Osteoblast (primary cell): Measurements from ENCODE around the gene USP2. TPM values are rescaled to one million over a fixed set of nuclear protein-coding genes. Genes with fewer than 3 reads are reported as not detected.

Experiments used
- DNase-seq: peaks from one replicate; pipeline ENCODE4 v3.0.0; 2011; ENCODE audit warnings: low spot score, mixed read lengths; ENCODE audit not compliant: insufficient read length; ENCODE audit errors: missing footprints
- H2AFZ ChIP-seq: 2 replicates; pipeline ENCODE4 v1.6.0; 2011; ENCODE audit warnings: mild to moderate bottlenecking, low read length
- H3K27ac ChIP-seq: 2 replicates; pipeline ENCODE4 v1.5.1; 2011; ENCODE audit warnings: mild to moderate bottlenecking, low read depth, low read length, moderate library complexity
- H3K27me3 ChIP-seq: 2 replicates; pipeline ENCODE4 v1.6.0; 2012; ENCODE audit warnings: mild to moderate bottlenecking, control low read depth, inconsistent platforms, low read length, moderate library complexity; ENCODE audit not compliant: insufficient read depth
- H3K36me3 ChIP-seq: 2 replicates; pipeline ENCODE4 v1.5.1; 2011; ENCODE audit warnings: mild to moderate bottlenecking, low read length, control low read depth, moderate library complexity; ENCODE audit not compliant: insufficient read depth
- H3K4me1 ChIP-seq: 2 replicates; pipeline ENCODE4 v1.5.1; 2011; ENCODE audit warnings: mild to moderate bottlenecking, low read length, control low read depth, moderate library complexity; ENCODE audit not compliant: insufficient read depth
- H3K4me2 ChIP-seq: 2 replicates; pipeline ENCODE4 v1.6.0; 2011; ENCODE audit warnings: mild to moderate bottlenecking, low read length; ENCODE audit not compliant: insufficient read depth
- H3K4me3 ChIP-seq: fragments of 200-600 bp; sonication (generic); 3 replicates; pipeline ENCODE4 v1.5.1; 2012; ENCODE audit warnings: mild to moderate bottlenecking, low read length, inconsistent platforms; ENCODE audit not compliant: insufficient read depth
- H3K79me2 ChIP-seq: 2 replicates; pipeline ENCODE4 v1.6.0; 2012; ENCODE audit warnings: mild to moderate bottlenecking, low read length, control low read depth, inconsistent platforms; ENCODE audit not compliant: insufficient read depth
- H3K9me3 ChIP-seq: 2 replicates; pipeline ENCODE4 v1.5.1; 2011; ENCODE audit warnings: low read depth, low read length, control low read depth
- H4K20me1 ChIP-seq: 2 replicates; pipeline ENCODE4 v1.6.0; 2012; ENCODE audit warnings: mild to moderate bottlenecking, low read length, control low read depth; ENCODE audit not compliant: insufficient read depth
- total RNA-seq: library from RNA; depleted of rRNA; stranded (reverse); fragments of >200 nt; gene quantifications from 2 replicates; pipeline ENCODE4 v1.2.3, GENCODE V29; 2012
- TF ChIP-seq, protein P1 (sequence below): IDR thresholded peaks from 2 replicates; pipeline ENCODE4 v1.5.1; 2011; ENCODE audit warnings: mild to moderate bottlenecking, low read depth, low read length, moderate library complexity; ENCODE audit errors: extremely low read depth

Gene USP2
- total RNA-seq, 1 donor, result 0.36 TPM

DNA sequence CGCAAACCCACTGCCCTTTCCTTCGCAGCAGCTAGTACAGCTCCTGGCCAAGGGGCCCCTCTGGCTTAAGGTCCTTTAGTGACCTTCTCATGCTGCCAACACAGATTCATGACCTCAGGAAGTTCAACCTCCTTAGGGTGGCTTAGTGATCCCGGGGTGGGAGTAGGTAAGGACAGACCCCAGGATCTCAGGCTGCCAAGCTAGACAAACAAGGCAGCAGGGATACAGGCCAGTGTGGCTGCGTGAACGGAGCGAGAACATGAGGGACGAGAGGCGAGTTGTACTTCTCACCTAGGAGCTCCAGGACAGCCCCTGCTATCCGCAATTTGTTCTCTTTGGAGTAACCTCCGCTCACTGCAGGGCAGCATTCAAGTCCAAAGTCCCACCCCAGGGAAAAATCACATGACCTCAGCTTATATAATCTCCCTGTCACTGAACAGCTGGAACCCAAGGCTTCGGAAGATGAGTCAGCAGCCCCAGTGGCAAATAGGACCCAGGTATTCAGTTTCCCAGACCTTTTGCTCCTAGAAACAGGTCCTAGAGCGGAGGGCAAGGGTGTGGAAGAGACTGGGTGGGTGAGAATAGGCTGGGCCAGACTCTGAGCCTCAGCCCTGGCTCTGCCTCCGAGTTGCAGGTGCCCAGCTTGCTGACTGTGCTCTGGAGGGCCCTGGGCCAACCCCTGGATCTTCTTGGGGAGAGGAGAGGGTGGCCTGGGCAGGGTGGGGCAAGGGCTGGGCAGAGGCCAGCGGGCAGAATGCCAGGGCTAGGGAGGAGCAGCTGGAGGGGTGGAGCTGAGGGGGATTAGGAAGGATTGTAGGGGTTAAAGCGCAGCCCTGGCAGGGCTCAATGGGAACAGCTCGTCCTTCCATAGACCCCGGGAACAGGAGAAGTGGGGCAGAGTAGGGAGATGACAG lies 13.1 kb downstream of the USP2 start:
- no peak for DNase-seq
- Histone ChIP-seq H4K20me1 (no peaks in the 10 kb centered on the region), H3K36me3 (no peaks in the 10 kb centered on the region), H3K79me2 (no peaks in the 10 kb centered on the region), H3K9me3 (no peaks in the 10 kb centered on the region), H2AFZ (no peak overlapping the region), H3K4me3 (no peak overlapping the region), H3K4me2 (no peak overlapping the region), H3K27me3 (no peaks in the 10 kb centered on the region), H3K27ac (no peak overlapping the region), H3K4me1 (peaks cover 46% of the 10 kb centered on the region)
- TF ChIP-seq, protein P1, sequence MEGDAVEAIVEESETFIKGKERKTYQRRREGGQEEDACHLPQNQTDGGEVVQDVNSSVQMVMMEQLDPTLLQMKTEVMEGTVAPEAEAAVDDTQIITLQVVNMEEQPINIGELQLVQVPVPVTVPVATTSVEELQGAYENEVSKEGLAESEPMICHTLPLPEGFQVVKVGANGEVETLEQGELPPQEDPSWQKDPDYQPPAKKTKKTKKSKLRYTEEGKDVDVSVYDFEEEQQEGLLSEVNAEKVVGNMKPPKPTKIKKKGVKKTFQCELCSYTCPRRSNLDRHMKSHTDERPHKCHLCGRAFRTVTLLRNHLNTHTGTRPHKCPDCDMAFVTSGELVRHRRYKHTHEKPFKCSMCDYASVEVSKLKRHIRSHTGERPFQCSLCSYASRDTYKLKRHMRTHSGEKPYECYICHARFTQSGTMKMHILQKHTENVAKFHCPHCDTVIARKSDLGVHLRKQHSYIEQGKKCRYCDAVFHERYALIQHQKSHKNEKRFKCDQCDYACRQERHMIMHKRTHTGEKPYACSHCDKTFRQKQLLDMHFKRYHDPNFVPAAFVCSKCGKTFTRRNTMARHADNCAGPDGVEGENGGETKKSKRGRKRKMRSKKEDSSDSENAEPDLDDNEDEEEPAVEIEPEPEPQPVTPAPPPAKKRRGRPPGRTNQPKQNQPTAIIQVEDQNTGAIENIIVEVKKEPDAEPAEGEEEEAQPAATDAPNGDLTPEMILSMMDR, result no peak

- no peak overlapping the region for H2AFZ ChIP-seq
- H3K4me3 ChIP-seq, result no peak overlapping the region
- H3K36me3 ChIP-seq, result no peaks in the 10 kb centered on the region
- TF ChIP-seq, protein P1, result no peak
- no peaks in the 10 kb centered on the region for H3K79me2 ChIP-seq
- H3K27ac ChIP-seq, result no peak overlapping the region
- H3K4me1 ChIP-seq, result peaks cover 46% of the 10 kb centered on the region
- no peak overlapping the region for H3K4me2 ChIP-seq
- no peak for DNase-seq
- no peaks in the 10 kb centered on the region for H3K27me3 ChIP-seq
- H4K20me1 ChIP-seq, result no peaks in the 10 kb centered on the region
- no peaks in the 10 kb centered on the region for H3K9me3 ChIP-seq
These were observed 13.8 kb downstream of the USP2 start for GRCh38 chr11:119367661-119368120.

GRCh38 chr11:119366690-119367620 lies 14.5 kb downstream of the USP2 start:
- Histone ChIP-seq H3K79me2 (no peaks in the 10 kb centered on the region), H2AFZ (no peak overlapping the region), H3K9me3 (no peaks in the 10 kb centered on the region), H3K4me3 (no peak overlapping the region), H3K4me1 (peaks cover 49% of the 10 kb centered on the region), H3K27ac (no peak overlapping the region), H3K4me2 (no peak overlapping the region), H3K27me3 (no peaks in the 10 kb centered on the region), H4K20me1 (no peaks in the 10 kb centered on the region), H3K36me3 (no peaks in the 10 kb centered on the region)
- DNase-seq, result no peak
- TF ChIP-seq, protein P1, result no peak
